Sigmoid colon (tissue), 7 donors: ENCODE results near the gene HOXA11. TPM values are rescaled to one million over a fixed set of nuclear protein-coding genes. Genes with fewer than 3 reads are reported as not detected.

Source experiments
- DNase-seq: peaks from one replicate; pipeline ENCODE4 v3.0.0-alpha.2; 2019
- H3K27ac ChIP-seq, 4 donors: fragments of 200-600 bp; sonication (generic); one replicate each; pipeline ENCODE4 v1.5.1; 2016 to 2019; ENCODE audit warnings: mild to moderate bottlenecking in 1 of 4
- H3K27me3 ChIP-seq, 3 donors: fragments of 200-600 bp; sonication (generic); one replicate each; pipeline ENCODE4 v1.5.1; 2019; ENCODE audit warnings: mild to moderate bottlenecking in 1 of 3
- H3K36me3 ChIP-seq, 4 donors: fragments of 200-600 bp; sonication (generic); one replicate each; pipeline ENCODE4 v1.5.1; 2016 to 2019
- H3K4me1 ChIP-seq, 4 donors: fragments of 200-600 bp; sonication (generic); one replicate each; pipeline ENCODE4 v1.5.1; 2017 to 2019
- H3K4me3 ChIP-seq, 4 donors: fragments of 200-600 bp; sonication (generic); one replicate each; pipeline ENCODE4 v1.5.1; 2017 to 2019; ENCODE audit warnings: mild to moderate bottlenecking in 2 of 4, moderate library complexity in 1 of 4
- H3K9me3 ChIP-seq, 4 donors: fragments of 200-600 bp in 3 of 4; sonication (generic) in 3 of 4; one replicate each; pipeline versions ENCODE4 v1.5.1 to v1.6.1; 2013 to 2019
- EP300 ChIP-seq, 4 donors: sonication (generic); formaldehyde crosslinking; IDR thresholded peaks; one replicate each; pipeline ENCODE4 v1.6.1; 2017; ENCODE audit warnings: antibody characterized with exemption in 4 of 4
- POLR2A ChIP-seq, 2 donors: fragments of 450-650 bp; IDR thresholded peaks; one replicate each; pipeline ENCODE4 v1.6.1; 2016; ENCODE audit warnings: antibody characterized with exemption in 2 of 2, mild to moderate bottlenecking in 2 of 2, moderate library complexity in 2 of 2
- POLR2AphosphoS5 ChIP-seq, 4 donors: sonication (generic); formaldehyde crosslinking; IDR thresholded peaks; one replicate each; pipeline ENCODE4 v1.6.1; 2017; ENCODE audit warnings: antibody characterized with exemption in 4 of 4
- WGBS, 2 donors: extraction: QIAGEN DNeasy Blood & Tissue Kit; methylation state at CpG; one replicate each; pipeline ENCODE4 v1.1.7; 2013; 5-methylcytosine and 5-hydroxymethylcytosine counted together
- intact Hi-C: fragments of 100-400 bp; cut with DNase I; formaldehyde crosslinking; loops from one replicate; pipeline ENCODE4 v1.15.1; 2023
- polyA plus RNA-seq, 3 donors: library from polyadenylated mRNA; stranded (reverse); fragments of 200-250 nt; gene quantifications; one replicate each; pipeline ENCODE4 v1.2.3, GENCODE V29; 2013
- total RNA-seq, 4 donors: library from RNA; depleted of rRNA; stranded (reverse); fragments of >200 nt; gene quantifications; one replicate each; pipeline ENCODE4 v1.1.0, GENCODE V29; 2016
- TF ChIP-seq, protein P1 (sequence below), 4 experiments: fragments of 450-650 bp in 3 of 4; fragments of 200-600 bp in 1 of 4; IDR thresholded peaks; one replicate each; pipeline ENCODE4 v1.5.1; 2016 to 2019; ENCODE audit warnings: antibody characterized with exemption in 4 of 4, mild to moderate bottlenecking in 3 of 4, moderate library complexity in 2 of 4
- donor health status: healthy with polysubstance abuse.
- donor health status: Bipolar disorder and iron deficiency.
- donor health status: healthy.

The HOXA11 gene
- total and polyA plus RNA-seq, 7 donors = 3.0 to 25.0 (median 18.7) TPM

DNA sequence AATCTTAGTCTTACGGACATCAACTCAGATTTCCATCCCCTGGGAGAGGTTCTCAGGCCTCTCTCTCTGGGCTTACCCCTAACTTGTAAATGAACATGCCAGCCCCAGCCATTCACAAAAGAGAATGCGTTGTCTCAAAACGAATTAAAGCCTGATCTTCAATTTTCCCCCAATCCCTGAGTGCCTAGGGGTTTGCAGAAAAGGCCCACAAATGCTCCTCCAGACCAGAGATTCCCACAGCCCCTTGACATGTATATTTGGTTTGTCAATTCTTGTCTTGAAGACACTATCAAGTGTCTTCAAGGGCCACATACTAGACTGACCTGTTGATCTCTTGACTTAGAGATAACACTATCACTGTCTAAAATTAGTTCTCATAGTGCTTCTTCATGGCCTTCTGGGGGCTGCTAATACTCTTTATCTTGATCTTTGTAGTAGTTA, 26.8 kb upstream of the HOXA11 start:
- no peak for DNase-seq
- Histone ChIP-seq H3K27me3 (peaks cover 3 to 70% (median 13%) of the 10 kb centered on the region in 3 donors), H3K27ac (no peak overlapping the region), H3K36me3 (no peaks in the 10 kb centered on the region), H3K9me3 (no peaks in the 10 kb centered on the region), H3K4me1 (peaks cover 0 to 10% (median 7%) of the 10 kb centered on the region in 4 donors), H3K4me3 (no peak overlapping the region)
- TF ChIP-seq POLR2A (IDR thresholded peaks at IDR 0.05) (no peak), POLR2AphosphoS5 (IDR thresholded peaks at IDR 0.05) (peak in 1 of 4 donors; percentile 47), EP300 (IDR thresholded peaks at IDR 0.05) (no peak)
- TF ChIP-seq, protein P1, sequence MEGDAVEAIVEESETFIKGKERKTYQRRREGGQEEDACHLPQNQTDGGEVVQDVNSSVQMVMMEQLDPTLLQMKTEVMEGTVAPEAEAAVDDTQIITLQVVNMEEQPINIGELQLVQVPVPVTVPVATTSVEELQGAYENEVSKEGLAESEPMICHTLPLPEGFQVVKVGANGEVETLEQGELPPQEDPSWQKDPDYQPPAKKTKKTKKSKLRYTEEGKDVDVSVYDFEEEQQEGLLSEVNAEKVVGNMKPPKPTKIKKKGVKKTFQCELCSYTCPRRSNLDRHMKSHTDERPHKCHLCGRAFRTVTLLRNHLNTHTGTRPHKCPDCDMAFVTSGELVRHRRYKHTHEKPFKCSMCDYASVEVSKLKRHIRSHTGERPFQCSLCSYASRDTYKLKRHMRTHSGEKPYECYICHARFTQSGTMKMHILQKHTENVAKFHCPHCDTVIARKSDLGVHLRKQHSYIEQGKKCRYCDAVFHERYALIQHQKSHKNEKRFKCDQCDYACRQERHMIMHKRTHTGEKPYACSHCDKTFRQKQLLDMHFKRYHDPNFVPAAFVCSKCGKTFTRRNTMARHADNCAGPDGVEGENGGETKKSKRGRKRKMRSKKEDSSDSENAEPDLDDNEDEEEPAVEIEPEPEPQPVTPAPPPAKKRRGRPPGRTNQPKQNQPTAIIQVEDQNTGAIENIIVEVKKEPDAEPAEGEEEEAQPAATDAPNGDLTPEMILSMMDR (IDR thresholded peaks at IDR 0.05) = no peak
- intact Hi-C loops = no loop called here
- WGBS, 2 donors = 51 to 79% methylated on average over 3 of the region's 3 CpGs

DNA sequence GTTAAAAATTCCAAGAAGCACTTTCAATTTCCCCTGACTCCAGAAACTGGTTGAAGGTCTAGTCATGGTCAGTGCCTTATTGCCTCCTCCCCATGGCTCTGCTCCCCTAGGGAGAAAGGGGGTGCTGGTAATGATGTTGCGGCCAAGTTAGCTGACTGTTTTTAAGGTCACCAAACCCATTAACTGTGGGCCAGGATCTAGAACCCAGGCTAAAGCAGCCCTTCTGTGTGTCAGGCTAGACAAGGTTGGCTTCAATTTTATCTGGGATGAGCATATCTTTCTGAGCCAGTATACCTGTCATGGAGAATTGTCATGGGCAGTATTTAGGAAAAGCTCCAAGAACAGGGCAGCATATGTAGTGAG, 26.0 kb upstream of the HOXA11 start:
- H3K4me1 ChIP-seq = peaks cover 0 to 10% (median 7%) of the 10 kb centered on the region in 4 donors
- no peak overlapping the region for H3K4me3 ChIP-seq
- no peaks in the 10 kb centered on the region for H3K36me3 ChIP-seq
- TF ChIP-seq EP300 (IDR thresholded peaks at IDR 0.05) (no peak), POLR2AphosphoS5 (IDR thresholded peaks at IDR 0.05) (no peak), POLR2A (IDR thresholded peaks at IDR 0.05) (no peak)
- TF ChIP-seq, protein P1 (IDR thresholded peaks at IDR 0.05) = no peak
- 79 to 83% methylated on average over 1 of the region's 1 CpG for WGBS, 2 donors
- no peak for DNase-seq
- intact Hi-C loops = no loop called here
- H3K9me3 ChIP-seq = no peaks in the 10 kb centered on the region
- H3K27ac ChIP-seq = no peak overlapping the region
- peaks cover 3 to 74% (median 14%) of the 10 kb centered on the region in 3 donors for H3K27me3 ChIP-seq

DNA sequence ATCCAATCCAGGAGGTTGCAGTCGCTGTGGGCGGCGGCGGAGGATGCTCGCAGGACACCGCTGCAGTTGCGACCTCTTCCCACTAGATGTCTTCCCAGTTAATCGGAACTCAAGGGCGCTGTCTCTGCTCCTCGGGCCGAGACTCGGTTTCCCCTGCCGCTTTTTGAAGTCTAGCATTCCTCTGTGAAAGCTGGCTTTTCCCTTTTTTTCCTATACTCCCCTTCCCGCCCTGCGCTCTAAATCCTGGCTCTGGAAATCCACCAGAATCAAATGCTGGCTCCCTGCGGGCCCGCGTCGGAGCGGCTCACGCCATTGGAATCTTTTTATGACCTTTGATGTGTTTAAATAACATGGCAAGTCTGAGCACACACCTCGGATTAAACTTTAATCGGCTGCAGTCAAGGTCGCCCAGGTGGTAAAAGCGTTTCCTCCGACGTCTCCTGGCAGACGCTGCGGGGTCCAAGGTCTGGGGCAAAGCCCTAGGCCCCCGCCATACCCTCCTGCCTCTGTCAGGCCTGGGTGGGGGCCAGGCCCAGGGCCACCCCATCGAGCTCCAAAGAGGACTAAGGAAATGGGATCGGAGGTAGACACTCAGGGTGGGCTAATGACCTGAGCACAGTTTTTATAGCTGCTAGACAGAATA, 25.5 kb upstream of the HOXA11 start:
- Histone ChIP-seq H3K4me3 (peak overlapping the region; percentile 7 to 42 (median 35)), H3K36me3 (no peaks in the 10 kb centered on the region), H3K4me1 (peaks cover 0 to 12% (median 10%) of the 10 kb centered on the region in 4 donors), H3K9me3 (no peaks in the 10 kb centered on the region), H3K27ac (peak overlapping the region in 1 of 4 donors; percentile 21), H3K27me3 (peaks cover 7 to 79% (median 19%) of the 10 kb centered on the region in 3 donors)
- intact Hi-C loops = no loop called here
- TF ChIP-seq POLR2A (IDR thresholded peaks at IDR 0.05) = no peak
- TF ChIP-seq, protein P1 (IDR thresholded peaks at IDR 0.05) = peak; percentile 64 to 91 (median 86)
- no peak for TF ChIP-seq POLR2AphosphoS5 (IDR thresholded peaks at IDR 0.05)
- DNase-seq = peak; percentile 82
- 2 to 8% methylated on average over 32 of the region's 32 CpGs for WGBS, 2 donors

DNA sequence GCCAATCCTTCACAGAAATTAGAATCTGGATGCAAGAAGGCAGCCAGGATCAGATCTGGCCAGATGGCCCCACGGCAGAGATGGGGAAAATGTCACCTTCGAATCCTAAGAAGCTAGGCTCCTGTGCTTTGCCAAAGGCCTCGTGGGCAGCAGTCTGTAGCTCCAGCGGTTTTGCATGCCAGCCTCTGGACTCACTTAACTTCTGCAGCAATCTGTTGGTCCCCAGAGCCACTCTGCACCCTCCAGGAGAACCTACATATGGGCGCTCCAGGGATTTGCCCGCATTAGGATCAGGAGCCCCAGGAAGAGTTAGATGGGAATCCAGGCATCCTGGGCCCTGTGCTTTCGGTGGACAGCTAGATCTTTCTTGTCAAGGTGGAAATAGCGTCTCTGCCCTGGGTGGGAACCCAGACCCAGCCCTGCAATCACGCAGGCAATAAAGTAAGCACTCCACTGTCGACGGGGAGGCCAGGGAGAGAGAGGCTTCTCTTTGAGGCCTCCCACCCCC, 25.0 kb upstream of the HOXA11 start:
- DNase-seq = no peak
- no peaks in the 10 kb centered on the region for H3K36me3 ChIP-seq
- TF ChIP-seq POLR2A (IDR thresholded peaks at IDR 0.05) = no peak
- no peak for TF ChIP-seq EP300 (IDR thresholded peaks at IDR 0.05)
- TF ChIP-seq, protein P1 (IDR thresholded peaks at IDR 0.05) = no peak
- TF ChIP-seq POLR2AphosphoS5 (IDR thresholded peaks at IDR 0.05) = no peak
- H3K27ac ChIP-seq = no peak overlapping the region
- H3K4me1 ChIP-seq = peaks cover 0 to 18% (median 16%) of the 10 kb centered on the region in 4 donors
- intact Hi-C loops = loop anchor here (5.0 to 10.0 kb wide), 2 partner anchors 32 to 1195 kb away; partner anchors contain the start of gene EVX1
- no peaks in the 10 kb centered on the region for H3K9me3 ChIP-seq
- H3K27me3 ChIP-seq = peaks cover 12 to 85% (median 24%) of the 10 kb centered on the region in 3 donors
- 18 to 38% methylated on average over 11 of the region's 11 CpGs for WGBS, 2 donors
- peak overlapping the region in 2 of 4 donors; percentile 39 to 42 for H3K4me3 ChIP-seq
